AG04449 (cell line): ENCODE data around the gene AP2B1.

Experiments used
- CTCF ChIA-PET: fragments of 350-600 bp; formaldehyde crosslinking; extraction: SDS; loops from one replicate; lab custom pipeline; 2021; ENCODE audit warnings: antibody characterized with exemption; lab: Yijun Ruan, JAX
- POLR2A ChIA-PET: fragments of 400-600, 350-600 bp; formaldehyde crosslinking; extraction: SDS; loops from one replicate; lab custom pipeline; 2020; ENCODE audit warnings: antibody characterized with exemption, inconsistent platforms; lab: Yijun Ruan, JAX
- DNase-seq: peaks from one replicate; pipeline ENCODE4 v3.0.0-alpha.2; 2010; ENCODE audit warnings: low read depth, low spot score
- H3K4me3 ChIP-seq: 2 replicates; pipeline ENCODE4 v1.5.1; 2011; ENCODE audit warnings: low read depth, mild to moderate bottlenecking, control low read depth, low read length
- CTCF ChIP-seq: IDR thresholded peaks from one replicate; pipeline ENCODE4 v1.5.1; 2011; ENCODE audit warnings: mild to moderate bottlenecking, moderate library complexity, low read length, control low read depth, inconsistent platforms; ENCODE audit not compliant: insufficient read depth; ENCODE audit errors: missing control alignments

The AP2B1 gene

GRCh38 chr17:35757243-35757642 lies 170.1 kb downstream of the AP2B1 start:
- no peak for DNase-seq
- ChIA-PET POLR2A (no interaction called here), CTCF (interaction anchor here (0.8 to 28.6 kb wide), 11 partner anchors 10 to 144 kb away, joined by 3 to 819 read pairs (median 4); partner anchors contain the start of gene TAF15)
- no peak overlapping the region for H3K4me3 ChIP-seq
- TF ChIP-seq CTCF = no peak

DNA sequence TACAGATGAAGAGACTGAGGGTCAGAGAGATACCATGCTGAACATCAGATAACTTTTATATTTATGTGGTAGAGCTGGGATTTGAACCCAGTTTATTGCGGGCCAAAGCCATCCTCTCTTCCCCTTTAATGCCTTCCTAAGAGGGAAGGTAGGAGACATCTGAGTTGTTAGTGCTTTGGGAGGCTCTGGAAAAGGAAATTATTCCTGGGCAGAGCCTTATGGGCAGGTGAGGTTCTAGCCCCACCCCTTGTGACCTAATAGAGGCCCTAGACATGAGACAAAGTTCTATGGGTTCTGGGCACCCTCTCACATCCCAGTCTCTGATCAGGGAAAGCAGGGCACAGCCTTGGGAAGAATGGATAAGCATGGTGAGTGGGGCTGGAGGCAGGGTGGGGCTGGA lies 173.5 kb downstream of the AP2B1 start, which contains the start of gene C17orf50:
TSS of gene C17orf50 (plus strand) at position 301 of the 400 bp plus-strand sequence. CDS start at position 356, 55 bp downstream.
- CTCF ChIA-PET = interaction anchor here (1.0 to 28.6 kb wide), 9 partner anchors 8 to 147 kb away, joined by 3 to 819 read pairs (median 9); partner anchors contain the start of genes MMP28 and TAF15
- no peak for DNase-seq
- no peak for TF ChIP-seq CTCF
- no peak within 1 kb of the TSS for H3K4me3 ChIP-seq
- POLR2A ChIA-PET = no interaction called here

DNA sequence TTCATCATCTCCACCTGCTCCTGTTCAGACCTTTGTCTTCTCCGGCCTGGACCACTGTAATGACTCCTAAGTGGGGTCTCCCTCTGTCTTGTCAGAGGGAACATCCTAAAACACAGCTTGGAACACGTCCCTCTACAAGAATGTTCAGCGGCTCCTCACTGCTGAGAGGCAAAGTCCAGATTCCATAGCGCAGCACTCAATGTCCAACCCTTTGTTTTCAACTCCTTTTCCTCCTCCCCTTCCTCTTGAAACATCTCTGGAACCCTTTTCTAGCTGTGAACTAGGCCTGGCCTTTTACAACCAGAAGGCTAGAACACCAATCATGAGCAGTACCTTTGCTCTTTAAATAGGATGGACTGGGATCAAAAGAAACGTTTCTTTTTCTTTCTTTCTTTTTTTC lies 174.5 kb downstream of the AP2B1 start:
- no peak for DNase-seq
- H3K4me3 ChIP-seq = no peak overlapping the region
- TF ChIP-seq CTCF = no peak
- ChIA-PET CTCF (interaction anchor here (0.9 to 28.6 kb wide), 8 partner anchors 12 to 148 kb away, joined by 3 to 819 read pairs (median 6); partner anchors contain the start of genes MMP28 and TAF15), POLR2A (no interaction called here)

DNA sequence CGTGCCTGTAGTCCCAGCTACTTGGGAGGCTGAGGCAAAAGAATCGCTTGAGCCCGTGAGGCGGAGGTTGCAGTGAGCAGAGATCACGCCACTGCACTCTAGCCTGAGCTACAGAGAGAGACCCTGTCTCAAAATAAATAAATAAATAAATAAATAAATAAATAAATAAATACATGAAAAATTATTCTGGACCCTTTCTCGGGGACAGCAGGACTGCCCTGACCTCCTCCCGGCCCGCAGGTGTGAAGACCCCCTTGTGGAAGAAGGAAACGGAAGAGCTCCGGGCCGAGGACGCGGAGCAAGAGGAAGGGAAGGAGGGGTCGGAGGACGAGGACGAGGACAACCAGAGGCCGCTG lies 176.6 kb downstream of the AP2B1 start:
- no peak for TF ChIP-seq CTCF
- no peak for DNase-seq
- ChIA-PET POLR2A (interaction anchor here (1.0 kb wide), 1 partner anchor 45 kb away, joined by 12 read pairs; the partner anchor contains the start of gene TAF15), CTCF (interaction anchor here (0.5 to 28.6 kb wide), 40 partner anchors 8 to 1516 kb away, joined by 3 to 819 read pairs (median 4); partner anchors contain the start of genes GAS2L2, MMP28 and TAF15)
- H3K4me3 ChIP-seq = peak overlapping the region; percentile 43

DNA sequence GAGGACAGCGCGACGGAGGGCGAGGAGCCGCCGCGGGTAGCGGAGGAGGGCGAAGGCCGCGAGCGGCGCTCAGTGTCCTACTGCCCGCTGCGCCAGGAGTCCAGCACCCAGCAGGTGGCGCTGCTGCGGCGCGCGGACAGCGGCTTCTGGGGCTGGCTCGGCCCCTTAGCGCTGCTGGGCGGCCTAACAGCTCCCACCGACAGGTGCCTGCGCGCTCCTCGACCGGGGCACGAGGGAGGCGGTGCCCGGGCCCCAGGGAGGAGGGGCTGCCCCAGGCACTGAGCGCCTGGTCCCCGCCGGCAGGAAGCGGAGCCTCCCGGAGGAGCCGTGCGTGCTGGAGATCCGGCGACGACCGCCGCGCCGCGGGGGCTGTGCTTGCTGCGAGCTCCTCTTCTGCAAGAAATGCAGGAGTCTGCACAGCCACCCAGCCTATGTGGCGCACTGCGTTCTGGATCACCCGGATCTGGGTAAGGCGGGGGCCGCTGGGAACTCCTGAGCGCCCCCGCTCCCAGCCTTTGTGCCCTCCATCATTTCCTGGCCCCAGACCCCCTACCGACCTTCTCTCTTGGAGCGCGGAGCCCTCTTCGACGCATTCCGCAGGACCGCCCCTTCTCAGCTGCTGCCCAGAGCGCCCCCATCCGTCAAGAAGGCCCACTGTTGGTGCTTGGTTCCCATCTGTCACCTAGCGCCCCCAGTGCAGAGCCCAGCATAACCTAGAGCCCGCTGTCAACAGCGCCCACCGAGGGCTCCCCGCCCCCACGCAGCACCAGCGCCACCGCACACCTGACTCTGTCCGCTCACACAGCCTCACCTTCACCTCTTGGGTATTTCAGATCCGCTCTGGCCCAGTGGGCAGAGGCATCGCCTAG lies 177.2 kb downstream of the AP2B1 start:
- ChIA-PET POLR2A (interaction anchor here (1.0 kb wide), 1 partner anchor 45 kb away, joined by 12 read pairs; the partner anchor contains the start of gene TAF15), CTCF (interaction anchor here (0.6 to 28.6 kb wide), 38 partner anchors 9 to 156 kb away, joined by 3 to 819 read pairs (median 4); partner anchors contain the start of genes GAS2L2, MMP28 and TAF15)
- TF ChIP-seq CTCF = peak; percentile 98
- peak overlapping the region; percentile 46 for H3K4me3 ChIP-seq
- no peak for DNase-seq
